Measurements from ENCODE around the gene CACNG5. TPM values are rescaled to one million over a fixed set of nuclear protein-coding genes. Genes with fewer than 3 reads are reported as not detected.

The CACNG5 gene
- total and polyA plus RNA-seq, 3 donors from 2014 or later: 0.55 TPM; not detected in 2

- H3K27ac ChIP-seq: no peak overlapping the region
- H3K4me1 ChIP-seq: no peaks in the 10 kb centered on the region
- peak; percentile 21 for DNase-seq
- WGBS, 2 donors: 68 to 78% methylated on average over 10 of the region's 10 CpGs
- intact Hi-C loops (cut with DNase I; ENCODE audit: low total_unique reads): no loop called here
- no peaks in the 10 kb centered on the region for H3K27me3 ChIP-seq
- H3K9me3 ChIP-seq: no peaks in the 10 kb centered on the region
- no peak for TF ChIP-seq POLR2A (IDR thresholded peaks at IDR 0.05)
- no peak for TF ChIP-seq CTCF (IDR thresholded peaks at IDR 0.05)
- H3K36me3 ChIP-seq (ENCODE audit: low read depth, missing control alignments): no peaks in the 10 kb centered on the region
- no peak overlapping the region for H3K4me3 ChIP-seq
Observed at GRCh38 chr17:66799849-66800537, 34.9 kb upstream of the CACNG5 start.

GRCh38 chr17:66803474-66803951 is 31.4 kb upstream of the CACNG5 start:
- H3K4me1 ChIP-seq: no peaks in the 10 kb centered on the region
- WGBS, 2 donors: 85 to 86% methylated on average over 19 of the region's 19 CpGs
- DNase-seq: no peak
- H3K36me3 ChIP-seq (ENCODE audit: low read depth, missing control alignments): no peaks in the 10 kb centered on the region
- H3K9me3 ChIP-seq: no peaks in the 10 kb centered on the region
- no peak overlapping the region for H3K4me3 ChIP-seq
- H3K27ac ChIP-seq: no peak overlapping the region
- TF ChIP-seq POLR2A (IDR thresholded peaks at IDR 0.05) (no peak), CTCF (IDR thresholded peaks at IDR 0.05) (no peak)
- intact Hi-C loops (cut with DNase I; ENCODE audit: low total_unique reads): no loop called here
- no peaks in the 10 kb centered on the region for H3K27me3 ChIP-seq

- H3K4me1 ChIP-seq: no peaks in the 10 kb centered on the region
- TF ChIP-seq CTCF (IDR thresholded peaks at IDR 0.05) (no peak), POLR2A (IDR thresholded peaks at IDR 0.05) (no peak)
- H3K27me3 ChIP-seq: no peaks in the 10 kb centered on the region
- no peak overlapping the region for H3K4me3 ChIP-seq
- H3K36me3 ChIP-seq (ENCODE audit: low read depth, missing control alignments): no peaks in the 10 kb centered on the region
- H3K27ac ChIP-seq: no peak overlapping the region
- H3K9me3 ChIP-seq: no peaks in the 10 kb centered on the region
- 75 to 90% methylated on average over 10 of the region's 10 CpGs for WGBS, 2 donors
- intact Hi-C loops (cut with DNase I; ENCODE audit: low total_unique reads): no loop called here
- DNase-seq: no peak
Observed at GRCh38 chr17:66805567-66805966, 29.4 kb upstream of the CACNG5 start.

- Histone ChIP-seq H3K4me1 (no peaks in the 10 kb centered on the region), H3K9me3 (no peaks in the 10 kb centered on the region), H3K27me3 (no peaks in the 10 kb centered on the region), H3K4me3 (no peak overlapping the region), H3K36me3 (ENCODE audit: low read depth, missing control alignments) (no peaks in the 10 kb centered on the region), H3K27ac (no peak overlapping the region)
- TF ChIP-seq CTCF (IDR thresholded peaks at IDR 0.05): no peak
- no peak for TF ChIP-seq POLR2A (IDR thresholded peaks at IDR 0.05)
- 59 to 69% methylated on average over 8 to 10 of the region's 10 CpGs for WGBS, 2 donors
- intact Hi-C loops (cut with DNase I; ENCODE audit: low total_unique reads): no loop called here
- no peak for DNase-seq
Observed at GRCh38 chr17:66807182-66807581, 27.7 kb upstream of the CACNG5 start.

- Histone ChIP-seq H3K4me1 (no peaks in the 10 kb centered on the region), H3K36me3 (ENCODE audit: low read depth, missing control alignments) (no peaks in the 10 kb centered on the region), H3K27ac (no peak overlapping the region), H3K4me3 (no peak overlapping the region), H3K9me3 (no peaks in the 10 kb centered on the region), H3K27me3 (no peaks in the 10 kb centered on the region)
- 82 to 89% methylated on average over 5 of the region's 5 CpGs for WGBS, 2 donors
- TF ChIP-seq CTCF (IDR thresholded peaks at IDR 0.05): no peak
- TF ChIP-seq POLR2A (IDR thresholded peaks at IDR 0.05): no peak
- DNase-seq: no peak
- intact Hi-C loops (cut with DNase I; ENCODE audit: low total_unique reads): no loop called here
Observed at GRCh38 chr17:66809408-66809807, 25.5 kb upstream of the CACNG5 start.
